Muscle of arm (tissue), 12 donors: ENCODE results near the gene EYS. TPM values are rescaled to one million over a fixed set of nuclear protein-coding genes. Genes with fewer than 3 reads are reported as not detected.

ENCODE experiments used
- DNase-seq: peaks from one replicate; pipeline ENCODE4 v3.0.0-alpha.2; 2013
- polyA plus RNA-seq, 12 donors: library from polyadenylated mRNA; unstranded; fragments of 120-200 nt; gene quantifications; one replicate each; pipeline ENCODE4 v1.2.1, GENCODE V29; 2013; ENCODE audit not compliant: insufficient read length in 12 of 12

Gene EYS
- polyA plus RNA-seq, 12 donors = 0.27 to 0.80 (median 0.46) TPM; not detected in 2

GRCh38 chr6:63672582-63673129 lies 2034.4 kb downstream of the EYS start:
- no peak for DNase-seq

GRCh38 chr6:63671098-63671754 lies 2035.8 kb downstream of the EYS start:
- DNase-seq = no peak
